A549 treated with AZD2906 at 1 μM for 4 hours (cell line): ENCODE results near the gene ACE. TPM values are rescaled to one million over a fixed set of nuclear protein-coding genes. Genes with fewer than 3 reads are reported as not detected.

Experiments used
- total RNA-seq: library from RNA; stranded (reverse); fragments of 200-300 nt; extraction: Qiagen RNA extraction; gene quantifications from 5 replicates; pipeline ENCODE4 v1.2.3, GENCODE V29; 2022

ACE gene
- total RNA-seq, result 1.8 to 4.1 TPM (median 2.6 TPM) in 5 replicates

GRCh38 chr17:63476854-63477479 is at the start of gene ACE:
ACE (plus strand) TSS chr17:63477061; CDS start chr17:63477095, 34 bp downstream.

GRCh38 chr17:63445954-63446752 is 30.7 kb upstream of the ACE start, which contains the start of gene CYB561:
CYB561 (minus strand) TSS chr17:63446306; CDS start chr17:63437547, 8,759 bp downstream.

GRCh38 chr17:63523253-63523855 is 46.5 kb downstream of the ACE start, which contains the start of gene KCNH6:
KCNH6 (plus strand) TSS chr17:63523358; CDS start chr17:63523414, 56 bp downstream.

Other genes starting within 250 kb of the ACE start
- gene CYB561, start 30.8 kb upstream of the ACE start, total RNA-seq, result 28.2 to 37.0 TPM (median 33.5 TPM) in 5 replicates
- gene KCNH6, start 46.3 kb downstream of the ACE start, total RNA-seq, result not detected in 5 replicates
- gene DCAF7, start 73.4 kb downstream of the ACE start, total RNA-seq, result 48.1 to 62.3 TPM (median 57.4 TPM) in 5 replicates
- 51.5 to 55.5 TPM (median 54.7 TPM) in 5 replicates for gene TACO1, start 123.8 kb downstream of the ACE start, total RNA-seq
- 14.7 to 19.3 TPM (median 17.8 TPM) in 5 replicates for gene MAP3K3, start 145.4 kb downstream of the ACE start, total RNA-seq
- 7.8 to 13.0 TPM (median 10.6 TPM) in 5 replicates for gene LIMD2, start 223.1 kb downstream of the ACE start, total RNA-seq